Immature natural killer cell (primary cell): Measurements from ENCODE around the gene ZNF160. TPM values are rescaled to one million over a fixed set of nuclear protein-coding genes. Genes with fewer than 3 reads are reported as not detected.
"Not testable (repeated sequence)": the region's sequence is repeated elsewhere in the genome, so short reads cannot be mapped to it uniquely, and the experiment has no call there.

Experiments used
- DNase-seq, 3 donors: peaks; one replicate each; pipeline ENCODE4 v3.0.0; 2022; ENCODE audit warnings: mixed read lengths in 1 of 3
- H3K27ac Mint-ChIP-seq, 6 donors: one replicate each; pipeline ENCODE4 v1.8.0; 2020; ENCODE audit warnings: mixed read lengths in 6 of 6, mild to moderate bottlenecking in 5 of 6, inconsistent platforms in 4 of 6, moderate library complexity in 3 of 6
- H3K27me3 Mint-ChIP-seq, 3 donors: one replicate each; pipeline ENCODE4 v1.8.0; 2020 to 2021; ENCODE audit warnings: low read depth in 3 of 3, mild to moderate bottlenecking in 3 of 3, mixed read lengths in 3 of 3, moderate library complexity in 3 of 3, inconsistent platforms in 1 of 3
- H3K36me3 Mint-ChIP-seq, 3 donors: one replicate each; pipeline ENCODE4 v1.8.0; 2020; ENCODE audit warnings: mixed read lengths in 3 of 3, inconsistent platforms in 2 of 3, mild to moderate bottlenecking in 2 of 3
- H3K4me1 Mint-ChIP-seq, 2 donors: one replicate each; pipeline ENCODE4 v1.8.0; 2020; ENCODE audit warnings: inconsistent platforms in 2 of 2, mild to moderate bottlenecking in 2 of 2, mixed read lengths in 2 of 2, moderate library complexity in 1 of 2
- H3K4me3 Mint-ChIP-seq, 5 donors: one replicate each; pipeline ENCODE4 v1.8.0; 2020; ENCODE audit warnings: mild to moderate bottlenecking in 5 of 5, mixed read lengths in 5 of 5, inconsistent platforms in 3 of 5, moderate library complexity in 3 of 5
- H3K9me3 Mint-ChIP-seq, 6 donors: one replicate each; pipeline ENCODE4 v1.8.0; 2020; ENCODE audit warnings: mild to moderate bottlenecking in 6 of 6, mixed read lengths in 6 of 6, inconsistent platforms in 4 of 6, moderate library complexity in 3 of 6
- polyA plus RNA-seq, 3 donors: library from polyadenylated mRNA; unstranded; fragments of 300-500 nt; fragmentation: Illumina TruSeq; gene quantifications; one replicate each; pipeline ENCODE4 v1.2.3, GENCODE V29; 2021

The ZNF160 gene
- polyA plus RNA-seq, 3 donors from 2014 or later: 8.5 to 25.3 (median 13.9) TPM

DNA sequence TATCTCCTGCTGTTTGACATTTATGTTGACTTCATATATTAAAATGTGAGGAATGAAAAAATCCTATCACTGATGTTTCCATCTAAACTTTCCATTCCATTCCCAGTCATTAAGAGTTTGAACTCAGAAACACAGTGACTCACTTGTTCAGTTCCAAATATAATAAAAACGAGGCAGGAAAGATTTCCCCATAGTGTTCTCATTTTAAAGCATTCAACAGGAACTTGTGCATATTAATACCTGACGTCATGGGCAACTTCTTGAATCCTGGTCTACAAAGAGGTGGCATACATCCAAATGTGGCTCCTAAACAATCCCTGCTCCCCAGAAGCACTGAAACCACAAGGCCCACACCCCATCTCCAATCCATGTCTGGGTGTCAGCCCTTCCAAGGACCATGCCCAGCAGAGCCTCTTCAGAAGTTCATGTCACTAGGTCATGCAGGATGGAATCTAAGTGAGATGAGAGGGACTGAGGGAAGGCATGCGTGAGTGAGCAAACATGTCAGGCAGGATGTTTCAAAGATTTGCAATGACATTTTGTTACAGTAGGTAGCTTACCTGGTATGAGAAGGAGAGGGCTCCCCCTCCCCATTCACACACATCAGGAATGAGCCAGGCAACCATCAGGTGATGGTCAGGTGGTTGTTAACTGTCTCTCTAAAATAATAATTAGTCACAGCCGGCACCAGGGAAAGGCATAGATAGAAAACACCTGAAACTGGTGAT, 68.1 kb downstream of the ZNF160 start:
- Mint-ChIP-seq H3K36me3 (peaks cover 12 to 15% (median 12%) of the 10 kb centered on the region in 3 donors), H3K27ac (no peak overlapping the region), H3K9me3 (peaks cover 25 to 58% (median 47%) of the 10 kb centered on the region in 6 donors), H3K4me3 (no peak overlapping the region), H3K4me1 (peaks cover 4 to 10% of the 10 kb centered on the region in 2 donors), H3K27me3 (peaks cover 5 to 14% (median 11%) of the 10 kb centered on the region in 3 donors)
- DNase-seq: no peak

- Mint-ChIP-seq H3K4me1 (peaks cover 4 to 10% of the 10 kb centered on the region in 2 donors), H3K4me3 (no peak overlapping the region), H3K36me3 (peaks cover 12 to 15% (median 12%) of the 10 kb centered on the region in 3 donors), H3K27me3 (peaks cover 5 to 17% (median 11%) of the 10 kb centered on the region in 3 donors), H3K9me3 (peaks cover 25 to 54% (median 47%) of the 10 kb centered on the region in 6 donors), H3K27ac (no peak overlapping the region)
- DNase-seq: no peak
These were observed 69.2 kb downstream of the ZNF160 start for GRCh38 chr19:53034054-53034453.

GRCh38 chr19:53028306-53028705, 74.9 kb downstream of the ZNF160 start:
- H3K9me3 Mint-ChIP-seq: peaks cover 6 to 34% (median 15%) of the 10 kb centered on the region in 6 donors
- not testable (repeated sequence) for DNase-seq, H3K27ac Mint-ChIP-seq, H3K36me3 Mint-ChIP-seq, H3K4me3 Mint-ChIP-seq, H3K4me1 Mint-ChIP-seq
- peaks cover 2 to 12% (median 3%) of the 10 kb centered on the region in 3 donors for H3K27me3 Mint-ChIP-seq

GRCh38 chr19:53019684-53020083, 83.5 kb downstream of the ZNF160 start:
- DNase-seq: peak in 2 of 3 donors; percentile 2 to 3
- no peaks in the 10 kb centered on the region for H3K4me1 Mint-ChIP-seq
- H3K9me3 Mint-ChIP-seq: peaks cover 13 to 26% (median 24%) of the 10 kb centered on the region in 6 donors
- no peak overlapping the region for H3K4me3 Mint-ChIP-seq
- peaks cover 1 to 4% (median 2%) of the 10 kb centered on the region in 3 donors for H3K27me3 Mint-ChIP-seq
- no peak overlapping the region for H3K27ac Mint-ChIP-seq
- H3K36me3 Mint-ChIP-seq: peaks cover 0 to 5% (median 5%) of the 10 kb centered on the region in 3 donors

Other genes with a start within 250 kb of the ZNF160 start
- 10 to 100 TPM; 22.5 to 40.5 (median 35.5) TPM for gene ZNF468, start 245.8 kb downstream of the ZNF160 start, polyA plus RNA-seq
- 1 to 10 TPM in 2 of 3 donors, not detected in 1; 4.9 to 5.5 TPM for gene ZNF320, start 205.8 kb downstream of the ZNF160 start, polyA plus RNA-seq
- gene ZNF888, start 180.0 kb downstream of the ZNF160 start, polyA plus RNA-seq: 1 to 10 TPM; 1.9 to 3.9 (median 1.9) TPM
- 10 to 100 TPM in 1 of 3 donors, 1 to 10 TPM in 2; 9.8 to 21.0 (median 10.0) TPM for gene ZNF816, start 140.5 kb downstream of the ZNF160 start, polyA plus RNA-seq
- gene ERVV-1, start 89.5 kb downstream of the ZNF160 start, polyA plus RNA-seq: not detected
- gene ERVV-2, start 58.7 kb downstream of the ZNF160 start, polyA plus RNA-seq: not detected
- 1 to 10 TPM; 3.1 to 7.3 (median 6.0) TPM for gene ZNF415, start 29.5 kb upstream of the ZNF160 start, polyA plus RNA-seq
- 1 to 10 TPM; 2.1 to 9.2 (median 3.2) TPM for gene ZNF347, start 55.6 kb upstream of the ZNF160 start, polyA plus RNA-seq
- gene ZNF665, start 89.9 kb upstream of the ZNF160 start, polyA plus RNA-seq: 10 to 100 TPM in 2 of 3 donors, 1 to 10 TPM in 1; 7.6 to 12.8 (median 11.2) TPM
- 10 to 100 TPM; 16.6 to 36.1 (median 30.6) TPM for gene ZNF677, start 151.5 kb upstream of the ZNF160 start, polyA plus RNA-seq
- gene VN1R2, start 154.9 kb upstream of the ZNF160 start, polyA plus RNA-seq: not detected
- gene VN1R4, start 164.3 kb upstream of the ZNF160 start, polyA plus RNA-seq: not detected
- 1 to 10 TPM; 3.1 to 8.8 (median 6.4) TPM for gene ZNF845, start 230.3 kb upstream of the ZNF160 start, polyA plus RNA-seq